Measurements from ENCODE around the gene GSDME. TPM values are rescaled to one million over a fixed set of nuclear protein-coding genes. Genes with fewer than 3 reads are reported as not detected.

Gene GSDME
- total and polyA plus RNA-seq, 2 of the 4 experiments (the other 2 are of a cell fraction) = 75.2 to 78.7 TPM

DNA sequence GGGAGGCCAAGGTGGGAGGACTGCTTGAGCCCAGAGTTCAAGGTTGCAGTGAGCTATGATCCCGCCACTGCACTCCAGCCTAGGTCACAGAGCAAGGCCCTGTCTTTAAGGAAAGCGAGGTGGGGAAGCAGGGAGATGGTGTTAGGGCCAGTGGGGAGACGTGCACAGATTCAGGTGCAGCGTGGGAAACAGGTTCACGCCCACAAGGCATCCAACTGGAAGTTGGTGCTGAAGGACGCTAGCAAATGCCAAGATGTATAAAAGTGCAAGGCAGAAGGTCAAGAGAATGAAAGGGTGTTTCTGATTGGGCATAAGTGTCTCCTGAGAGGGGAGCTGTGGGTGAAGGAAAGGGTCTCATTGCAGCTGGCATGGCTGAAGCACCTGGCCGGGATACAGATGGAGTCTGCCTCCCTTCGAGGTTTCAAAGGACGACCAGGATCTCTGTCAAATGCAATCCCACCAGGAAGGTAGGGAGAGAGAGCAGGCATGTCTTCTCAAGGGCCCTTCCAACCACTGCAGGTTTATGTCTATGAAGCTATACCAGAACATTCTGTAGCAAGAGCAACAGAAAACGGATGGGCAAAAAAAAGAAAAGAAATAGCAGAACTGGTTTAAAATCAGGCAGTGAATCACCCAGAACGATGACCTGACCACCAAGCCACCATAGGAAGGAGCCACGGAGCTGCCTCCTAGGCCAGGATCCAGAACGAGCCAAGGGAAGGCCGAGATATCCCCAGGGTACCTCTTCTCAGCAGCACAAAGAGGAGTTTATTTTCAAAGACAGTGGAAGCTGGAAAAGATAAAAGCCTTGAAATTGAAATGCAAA is 43.2 kb downstream of the GSDME start:
- Histone ChIP-seq H3K79me1 (ENCODE audit: low read depth in 1 of 2, low read length in 2 of 2) (peaks cover 5 to 22% of the 10 kb centered on the region in 2 experiments; a peak in 1 of 4 replicates), H3K4ac (ENCODE audit: low read depth, low read length) (no peak overlapping the region), H3K14ac (replicated peaks; ENCODE audit: low read depth, low read length) (no peak overlapping the region), H2AFZ (replicated peaks; ENCODE audit: low read length, poor library complexity) (no peak overlapping the region), H2AK5ac (ENCODE audit: low read depth, low read length) (no peak overlapping the region), H3K9me3 (ENCODE audit: control insufficient read depth, insufficient read depth, low read length) (no peaks in the 10 kb centered on the region), H3K36me3 (ENCODE audit: control insufficient read depth, insufficient read depth, low read length) (peaks cover 35% of the 10 kb centered on the region), H4K8ac (ENCODE audit: low read depth in 2 of 2, low read length in 2 of 2) (no peak overlapping the region), H3K4me1 (ENCODE audit: control insufficient read depth, insufficient read depth, low read length) (peaks cover 13% of the 10 kb centered on the region), H3K27ac (ENCODE audit: insufficient read depth, low read length) (no peak overlapping the region), H2BK120ac (ENCODE audit: low read depth, low read length) (no peak overlapping the region), H2BK15ac (ENCODE audit: low read depth, low read length) (no peak overlapping the region), H3K18ac (ENCODE audit: low read depth, low read length) (no peak overlapping the region), H2BK5ac (ENCODE audit: low read depth, low read length, poor library complexity, severe bottlenecking) (no peak overlapping the region), H4K20me1 (ENCODE audit: insufficient read depth, low read length) (no peaks in the 10 kb centered on the region; the same call in 1 of the 2 replicates), H4K91ac (ENCODE audit: insufficient read depth, low read depth, low read length) (no peak overlapping the region), H3K4me3 (ENCODE audit: insufficient read depth, low read depth, low read length) (no peak overlapping the region), H3K4me2 (ENCODE audit: low read depth, low read length) (no peak overlapping the region), H3K23ac (ENCODE audit: low read depth, low read length) (no peak overlapping the region), H2BK20ac (ENCODE audit: low read depth, low read length) (no peak overlapping the region), H2AK9ac (replicated peaks; ENCODE audit: low read depth, low read length, poor library complexity) (no peak overlapping the region), H3K9me1 (ENCODE audit: insufficient read depth, low read length) (peaks cover 38% of the 10 kb centered on the region), H3K9ac (ENCODE audit: low read depth, low read length) (no peak overlapping the region), H4K5ac (ENCODE audit: low read depth, low read length) (no peak overlapping the region), H3K27me3 (ENCODE audit: control insufficient read depth, insufficient read depth, low read length) (no peaks in the 10 kb centered on the region), H3K56ac (ENCODE audit: extremely low read depth, insufficient read depth, low read length) (no peak overlapping the region)
- intact Hi-C loops (cut with micrococcal nuclease) (no loop called here), in situ Hi-C loops (cut with MboI; ENCODE audit: low sequenced_read_pairs) (no loop called here), dilution Hi-C loops (cut with HindIII; ENCODE audit: low sequenced_read_pairs, unreplicated experiment) (no loop called here)
- ATAC-seq (ENCODE audit: low read depth) (no peak), DNase-seq (no peak)
- no peak for TF ChIP-seq NFE2L2 (IDR thresholded peaks at IDR 0.05; ENCODE audit: low read depth, low read length)
- TF ChIP-seq, protein P1, sequence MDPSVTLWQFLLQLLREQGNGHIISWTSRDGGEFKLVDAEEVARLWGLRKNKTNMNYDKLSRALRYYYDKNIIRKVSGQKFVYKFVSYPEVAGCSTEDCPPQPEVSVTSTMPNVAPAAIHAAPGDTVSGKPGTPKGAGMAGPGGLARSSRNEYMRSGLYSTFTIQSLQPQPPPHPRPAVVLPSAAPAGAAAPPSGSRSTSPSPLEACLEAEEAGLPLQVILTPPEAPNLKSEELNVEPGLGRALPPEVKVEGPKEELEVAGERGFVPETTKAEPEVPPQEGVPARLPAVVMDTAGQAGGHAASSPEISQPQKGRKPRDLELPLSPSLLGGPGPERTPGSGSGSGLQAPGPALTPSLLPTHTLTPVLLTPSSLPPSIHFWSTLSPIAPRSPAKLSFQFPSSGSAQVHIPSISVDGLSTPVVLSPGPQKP (IDR thresholded peaks at IDR 0.05; ENCODE audit: borderline replicate concordance, low read depth, low read length) = no peak
- TF ChIP-seq MAZ (IDR thresholded peaks at IDR 0.05; ENCODE audit: borderline replicate concordance, low read depth, low read length) = no peak
- TF ChIP-seq RAD21 (IDR thresholded peaks at IDR 0.05; ENCODE audit: low read length) = no peak
- no peak for TF ChIP-seq MXI1 (IDR thresholded peaks at IDR 0.05; ENCODE audit: borderline replicate concordance, low read depth, low read length)
- no peak for TF ChIP-seq CHD1 (IDR thresholded peaks at IDR 0.05; ENCODE audit: low read depth, low read length)
- no peak for TF ChIP-seq RCOR1 (IDR thresholded peaks at IDR 0.05; ENCODE audit: insufficient replicate concordance, low read length)
- TF ChIP-seq, protein P2, sequence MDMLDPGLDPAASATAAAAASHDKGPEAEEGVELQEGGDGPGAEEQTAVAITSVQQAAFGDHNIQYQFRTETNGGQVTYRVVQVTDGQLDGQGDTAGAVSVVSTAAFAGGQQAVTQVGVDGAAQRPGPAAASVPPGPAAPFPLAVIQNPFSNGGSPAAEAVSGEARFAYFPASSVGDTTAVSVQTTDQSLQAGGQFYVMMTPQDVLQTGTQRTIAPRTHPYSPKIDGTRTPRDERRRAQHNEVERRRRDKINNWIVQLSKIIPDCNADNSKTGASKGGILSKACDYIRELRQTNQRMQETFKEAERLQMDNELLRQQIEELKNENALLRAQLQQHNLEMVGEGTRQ (IDR thresholded peaks at IDR 0.05; ENCODE audit: low read depth, low read length) = no peak
- TF ChIP-seq POLR2A (IDR thresholded peaks at IDR 0.05; ENCODE audit: low read depth, low read length) = no peak
- TF ChIP-seq BHLHE40 (IDR thresholded peaks at IDR 0.05; ENCODE audit: low read depth, low read length) = no peak
- no peak for TF ChIP-seq MAFK (IDR thresholded peaks at IDR 0.05; ENCODE audit: low read depth, low read length)
- no peak for TF ChIP-seq CEBPB (IDR thresholded peaks at IDR 0.05; ENCODE audit: low read depth, low read length)
- no peak for TF ChIP-seq RFX5 (IDR thresholded peaks at IDR 0.05; ENCODE audit: low read depth, low read length)
- TF ChIP-seq, protein P3, sequence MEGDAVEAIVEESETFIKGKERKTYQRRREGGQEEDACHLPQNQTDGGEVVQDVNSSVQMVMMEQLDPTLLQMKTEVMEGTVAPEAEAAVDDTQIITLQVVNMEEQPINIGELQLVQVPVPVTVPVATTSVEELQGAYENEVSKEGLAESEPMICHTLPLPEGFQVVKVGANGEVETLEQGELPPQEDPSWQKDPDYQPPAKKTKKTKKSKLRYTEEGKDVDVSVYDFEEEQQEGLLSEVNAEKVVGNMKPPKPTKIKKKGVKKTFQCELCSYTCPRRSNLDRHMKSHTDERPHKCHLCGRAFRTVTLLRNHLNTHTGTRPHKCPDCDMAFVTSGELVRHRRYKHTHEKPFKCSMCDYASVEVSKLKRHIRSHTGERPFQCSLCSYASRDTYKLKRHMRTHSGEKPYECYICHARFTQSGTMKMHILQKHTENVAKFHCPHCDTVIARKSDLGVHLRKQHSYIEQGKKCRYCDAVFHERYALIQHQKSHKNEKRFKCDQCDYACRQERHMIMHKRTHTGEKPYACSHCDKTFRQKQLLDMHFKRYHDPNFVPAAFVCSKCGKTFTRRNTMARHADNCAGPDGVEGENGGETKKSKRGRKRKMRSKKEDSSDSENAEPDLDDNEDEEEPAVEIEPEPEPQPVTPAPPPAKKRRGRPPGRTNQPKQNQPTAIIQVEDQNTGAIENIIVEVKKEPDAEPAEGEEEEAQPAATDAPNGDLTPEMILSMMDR (conservative IDR thresholded peaks at IDR 0.05; ENCODE audit: low read depth, low read length) = no peak
- no TSS peak for BruUV-seq (replicated peaks)
- ChIA-PET CTCF (no interaction called here), POLR2A (ENCODE audit: unreplicated experiment) (no interaction called here)
- WGBS, 2 experiments (ENCODE audit: extremely low coverage in 2 of 2, insufficient read length in 1 of 2) = 92% methylated on average over 5 of the region's 14 CpGs; no CpG with 5 or more reads in 1 of the 2 experiments
